Measurements from ENCODE around the gene KPNA3. TPM values are rescaled to one million over a fixed set of nuclear protein-coding genes. Genes with fewer than 3 reads are reported as not detected.

KPNA3 gene
- 27.1 to 33.6 TPM (median 30.5 TPM) in 5 replicates for total RNA-seq (2022; extraction: Qiagen RNA extraction)

GRCh38 chr13:49792550-49793324 lies at the start of gene KPNA3:
TSS of gene KPNA3 (minus strand) at chr13:49792682. CDS start at chr13:49792506, 176 bp downstream.

GRCh38 chr13:49690995-49691784 lies 101.3 kb downstream of the KPNA3 start, which contains the start of gene EBPL:
TSS of gene EBPL (minus strand) at chr13:49691486. CDS start at chr13:49691424, 62 bp downstream.

Other genes starting within 250 kb of the KPNA3 start
- 7.7 to 9.6 TPM (median 8.8 TPM) in 5 replicates for gene RCBTB1, start 207.1 kb downstream of the KPNA3 start, total RNA-seq (2022; extraction: Qiagen RNA extraction)
- not detected in 5 replicates for gene ARL11, start 164.2 kb downstream of the KPNA3 start, total RNA-seq (2022; extraction: Qiagen RNA extraction)
- 38.8 to 70.0 TPM (median 68.2 TPM) in 5 replicates for gene EBPL, start 101.2 kb downstream of the KPNA3 start, total RNA-seq (2022; extraction: Qiagen RNA extraction)
- gene SPRYD7, start 143.7 kb upstream of the KPNA3 start, total RNA-seq (2022; extraction: Qiagen RNA extraction) = 9.6 to 11.1 TPM (median 10.5 TPM) in 5 replicates
- gene TRIM13, start 204.4 kb upstream of the KPNA3 start, total RNA-seq (2022; extraction: Qiagen RNA extraction) = 15.3 to 16.6 TPM (median 15.8 TPM) in 5 replicates
- 0.32 to 0.75 TPM (median 0.54 TPM) in 5 replicates for gene KCNRG, start 222.8 kb upstream of the KPNA3 start, total RNA-seq (2022; extraction: Qiagen RNA extraction)